GM19351 (cell line): ENCODE data around the gene AQP9.
A peak's percentile ranks its signal among the peaks of the same experiment; 100 is the strongest.
"Not testable (repeated sequence)": the region's sequence is repeated elsewhere in the genome, so short reads cannot be mapped to it uniquely, and the experiment has no call there.

Experiments used
- ATAC-seq: cut with Tn5 transposase; IDR thresholded peaks from one replicate; pipeline ENCODE4 v1.9.1; 2021; ENCODE audit warnings: mild to moderate bottlenecking, moderate library complexity; ENCODE audit not compliant: unreplicated experiment

AQP9 gene

DNA sequence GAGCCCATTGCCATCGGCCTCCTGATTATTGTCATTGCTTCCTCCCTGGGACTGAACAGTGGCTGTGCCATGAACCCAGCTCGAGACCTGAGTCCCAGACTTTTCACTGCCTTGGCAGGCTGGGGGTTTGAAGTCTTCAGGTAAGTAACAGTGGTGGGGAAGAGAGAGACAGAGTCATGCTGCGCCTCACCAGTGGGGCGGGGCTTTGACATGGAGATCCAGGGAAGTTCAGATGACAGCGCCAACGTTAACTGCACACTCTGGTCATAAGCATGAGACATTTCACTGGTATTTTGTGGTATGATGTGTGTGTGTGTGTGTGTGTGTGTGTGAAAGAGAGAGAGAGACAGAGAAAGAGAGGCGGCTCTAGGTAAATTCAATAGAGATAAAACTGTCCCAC lies 41.0 kb downstream of the AQP9 start:
- no peak for ATAC-seq

DNA sequence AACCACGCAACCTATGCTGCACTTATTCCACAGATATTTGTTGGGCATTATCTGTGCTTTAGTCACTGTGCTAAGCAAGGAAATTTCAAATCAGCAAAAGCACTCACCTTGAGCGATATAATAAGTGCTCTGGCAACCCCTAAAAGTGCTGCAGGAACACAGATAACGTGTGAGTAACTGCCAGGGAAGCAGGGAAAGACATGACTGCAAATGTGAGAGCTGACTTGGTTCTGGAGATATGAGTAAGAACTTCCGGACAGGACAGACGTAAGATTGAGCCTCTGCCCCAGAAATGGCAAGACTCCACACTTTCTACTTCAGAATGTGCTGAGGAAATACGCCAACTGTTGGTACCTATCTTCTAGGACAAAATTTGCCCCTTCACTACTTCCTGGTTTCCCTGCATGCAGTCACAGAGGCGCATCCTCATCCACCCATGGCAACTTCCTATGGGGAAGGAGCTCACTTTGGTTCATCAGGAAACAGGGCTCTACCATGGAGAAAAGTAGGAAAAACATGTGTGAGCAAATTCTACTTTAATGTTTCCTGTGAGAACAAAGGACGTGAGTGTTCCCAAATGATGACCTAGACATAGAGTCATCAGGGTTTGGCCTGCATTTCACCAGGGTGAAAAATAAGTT lies 41.7 kb downstream of the AQP9 start:
- no peak for ATAC-seq

DNA sequence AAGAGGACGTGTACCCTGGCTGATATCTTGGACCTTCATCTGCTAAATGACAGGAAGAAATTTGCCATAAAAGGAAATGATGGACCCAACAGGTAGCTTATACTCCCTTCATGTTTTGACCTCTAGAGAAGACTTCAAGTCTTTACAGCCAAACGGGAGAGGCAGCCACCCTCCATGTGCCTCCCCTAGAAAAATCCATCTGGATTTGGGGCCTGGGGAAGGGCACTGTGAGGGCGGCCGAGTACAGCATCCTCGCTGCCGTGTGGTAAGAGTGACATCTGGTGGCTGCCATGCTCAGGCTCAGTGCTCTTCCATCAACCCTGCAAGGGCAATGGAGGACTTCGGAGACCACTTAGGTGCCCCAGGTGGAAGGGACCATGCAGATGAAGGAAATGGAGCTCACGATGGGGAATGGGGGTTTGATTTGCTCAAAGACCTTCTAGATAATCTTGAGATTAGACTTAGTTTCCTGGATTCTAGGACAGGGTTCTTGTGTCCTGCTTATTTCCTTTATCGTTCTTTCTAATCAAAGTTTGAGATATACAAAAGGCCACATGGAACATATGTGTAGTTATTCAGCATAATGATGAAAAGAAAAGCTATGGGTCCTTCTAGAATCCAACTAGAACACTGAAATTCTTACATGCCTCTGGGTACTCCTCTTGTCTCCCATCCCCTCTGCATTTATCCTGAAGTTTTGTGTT lies 44.4 kb downstream of the AQP9 start:
- peak; percentile 68 for ATAC-seq

DNA sequence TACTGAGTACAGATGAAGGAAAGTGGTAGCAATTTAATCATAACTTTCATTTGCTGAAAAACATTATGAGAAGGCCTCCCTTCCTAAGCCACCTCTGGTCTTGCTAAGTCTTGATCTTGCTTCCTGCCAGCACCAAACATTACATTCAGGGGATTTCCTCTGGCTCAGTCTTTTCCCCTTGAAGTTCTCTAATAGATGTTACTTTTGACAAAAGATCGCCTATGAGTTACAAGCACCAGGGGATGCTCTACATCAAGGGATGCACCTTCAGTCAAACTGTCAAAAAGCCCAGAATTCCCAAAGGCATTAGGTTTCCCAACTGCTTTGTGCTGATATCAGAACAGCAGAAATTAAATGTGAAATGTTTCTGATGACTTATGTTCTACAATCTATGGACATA lies 47.3 kb downstream of the AQP9 start:
- no peak for ATAC-seq

DNA sequence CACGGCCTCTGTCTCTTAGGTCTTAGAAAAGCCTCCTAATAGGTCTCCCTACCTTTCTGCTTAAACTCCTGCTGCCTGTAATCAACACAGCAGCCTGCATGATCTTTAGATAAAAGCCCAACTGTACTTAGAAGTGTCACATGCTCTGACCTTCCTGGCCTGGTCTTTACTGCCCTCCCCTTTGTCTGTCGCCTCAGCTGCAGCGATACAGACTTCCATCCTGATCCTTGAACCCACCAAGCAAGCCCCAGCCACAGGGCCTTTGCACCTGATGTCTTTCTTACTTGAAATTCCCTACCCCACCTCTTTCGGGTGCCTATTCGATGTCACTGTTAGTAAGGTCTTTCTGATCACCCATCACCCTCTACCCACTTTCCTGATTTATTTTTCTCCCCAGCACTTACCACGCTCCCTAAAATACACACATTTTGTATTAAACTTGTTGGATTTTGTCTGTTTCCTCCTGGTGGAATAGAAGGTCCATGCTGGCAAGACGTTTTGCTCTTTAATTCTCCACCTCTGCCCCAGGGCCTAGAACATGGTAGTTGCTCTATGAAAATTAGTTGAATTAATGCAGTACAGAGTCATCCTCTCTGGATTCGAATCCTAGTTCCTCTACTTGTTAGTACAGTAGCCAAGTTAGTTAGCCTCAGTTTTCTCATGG lies 51.1 kb downstream of the AQP9 start:
- no peak for ATAC-seq

DNA sequence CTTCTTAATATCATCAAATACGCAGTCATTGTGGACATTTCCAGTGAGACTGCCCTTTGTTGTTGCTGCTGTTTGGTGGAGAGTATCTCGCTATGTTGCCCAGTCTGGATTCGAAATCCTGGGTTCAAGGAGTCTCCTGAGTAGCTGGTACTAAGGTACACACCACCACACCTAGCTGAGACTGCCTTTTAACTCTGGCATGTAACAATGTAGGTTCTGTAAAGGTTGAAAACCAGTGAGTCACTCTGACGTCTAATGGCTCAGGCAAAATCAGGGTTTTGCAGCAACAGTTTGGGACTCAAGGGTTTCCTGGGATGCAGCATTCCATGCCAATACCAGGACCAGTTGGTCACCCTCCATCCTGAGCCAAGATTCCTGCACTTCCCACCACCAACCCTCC lies 52.2 kb downstream of the AQP9 start:
- ATAC-seq, result no peak

DNA sequence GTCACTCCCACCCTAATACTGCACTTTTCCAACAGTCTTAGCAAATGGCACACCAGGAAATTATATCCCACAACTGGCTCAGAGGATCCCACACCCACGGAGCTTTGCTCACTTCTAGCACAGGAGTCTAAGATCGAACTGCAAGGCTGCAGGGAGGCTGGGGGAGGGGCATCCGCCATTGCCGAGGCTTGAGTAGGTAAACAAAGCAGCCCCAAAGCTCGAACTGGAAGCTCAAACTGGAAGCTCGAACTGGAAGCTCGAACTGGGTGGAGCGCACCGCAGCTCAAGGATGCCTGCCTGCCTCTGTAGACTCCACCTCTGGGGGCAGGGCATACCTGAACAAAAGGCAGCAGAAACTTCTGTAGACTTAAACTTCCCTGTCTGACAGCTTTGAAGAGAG lies 55.5 kb downstream of the AQP9 start:
- not testable (repeated sequence) for ATAC-seq

DNA sequence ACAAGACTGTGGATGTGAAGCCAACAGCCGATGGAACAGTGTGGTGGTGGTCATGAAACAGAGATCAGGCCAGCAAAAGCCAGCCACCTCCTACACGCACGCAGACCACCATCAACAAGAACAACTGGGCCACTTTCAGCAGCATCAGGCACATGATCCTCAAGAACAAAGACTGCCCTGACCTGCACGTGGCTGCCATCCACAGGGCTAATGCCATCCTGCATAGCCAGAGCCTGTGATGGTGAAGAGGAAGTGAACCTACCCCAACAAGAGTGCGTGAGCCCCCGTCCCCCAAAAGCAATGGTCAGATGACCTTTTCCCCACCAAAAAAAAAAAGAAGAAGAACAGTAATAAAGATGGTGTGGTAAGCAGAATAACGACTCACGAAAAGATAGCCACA lies 62.6 kb downstream of the AQP9 start:
- no peak for ATAC-seq

DNA sequence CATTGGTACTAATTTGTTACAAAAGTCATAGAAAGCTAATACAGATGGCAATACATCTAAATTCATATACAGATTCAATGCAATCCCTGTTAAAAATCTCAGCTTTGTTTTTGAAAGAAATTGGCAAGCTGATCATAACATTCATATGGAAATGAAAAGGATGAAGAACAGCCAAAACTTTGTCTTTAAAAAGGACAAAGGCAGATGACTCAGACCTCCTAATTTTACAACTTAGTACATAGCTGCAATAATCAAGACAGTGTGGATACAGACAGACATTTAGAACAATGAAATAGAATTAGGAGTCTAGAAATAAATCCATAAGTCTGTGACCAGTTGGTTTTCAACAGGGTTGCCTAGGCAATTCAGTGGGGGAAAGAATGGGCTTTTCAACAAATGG lies 63.3 kb downstream of the AQP9 start:
- ATAC-seq, result no peak

DNA sequence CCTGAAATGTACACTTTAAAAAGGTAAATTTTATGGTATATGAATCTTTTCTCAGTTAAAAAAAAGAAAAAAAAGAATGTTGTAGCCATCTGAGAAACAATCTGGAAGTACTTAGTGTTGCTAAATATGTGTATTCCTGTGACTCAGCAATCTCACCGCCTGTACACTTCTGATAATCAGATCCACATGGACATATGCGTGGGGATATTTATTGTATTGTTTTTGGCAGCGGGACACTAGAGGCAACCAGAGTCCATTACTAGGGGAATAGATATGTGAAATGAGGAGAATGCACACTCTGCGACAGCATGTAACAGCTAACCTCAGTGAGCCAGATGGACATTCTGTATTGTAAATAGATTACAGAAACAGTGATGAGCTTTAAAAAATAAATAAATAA lies 65.4 kb downstream of the AQP9 start:
- no peak for ATAC-seq

DNA sequence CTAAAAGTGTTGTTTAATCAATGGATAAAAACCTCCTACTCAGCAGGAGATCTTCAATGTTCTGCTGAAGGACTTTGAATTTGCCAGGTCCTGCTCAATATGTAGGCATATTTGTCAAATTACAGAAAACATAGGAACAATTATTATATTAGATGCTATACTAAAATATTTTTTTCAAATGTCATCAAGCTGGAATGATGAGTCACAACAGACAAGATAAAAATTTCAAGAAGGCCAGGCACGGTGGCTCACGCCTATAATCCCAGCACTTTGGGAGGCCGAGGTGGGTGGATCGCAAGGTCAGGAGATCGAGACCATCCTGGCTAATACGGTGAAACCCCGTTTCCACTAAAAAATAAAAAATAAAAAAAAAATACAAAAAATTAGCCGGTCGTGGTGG lies 68.0 kb downstream of the AQP9 start:
- ATAC-seq, result no peak

DNA sequence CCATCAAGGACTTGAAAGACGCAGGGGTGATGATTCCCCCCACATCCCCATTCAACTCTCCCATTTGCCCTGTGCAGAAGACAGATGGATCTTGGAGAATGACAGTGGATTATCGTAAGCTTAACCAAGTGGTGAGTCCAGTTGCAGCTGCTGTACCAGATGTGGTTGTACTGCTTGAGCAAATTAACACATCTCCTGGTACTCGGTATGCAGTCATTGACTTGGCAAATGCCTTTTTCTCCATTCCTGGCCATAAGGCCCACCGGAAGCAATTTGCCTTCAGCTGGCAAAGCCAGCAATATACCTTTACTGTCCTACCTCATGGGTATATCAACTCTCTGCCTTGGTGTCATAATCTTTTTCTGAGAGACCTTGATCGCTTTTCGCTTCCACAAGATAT lies 70.0 kb downstream of the AQP9 start:
- not testable (repeated sequence) for ATAC-seq

DNA sequence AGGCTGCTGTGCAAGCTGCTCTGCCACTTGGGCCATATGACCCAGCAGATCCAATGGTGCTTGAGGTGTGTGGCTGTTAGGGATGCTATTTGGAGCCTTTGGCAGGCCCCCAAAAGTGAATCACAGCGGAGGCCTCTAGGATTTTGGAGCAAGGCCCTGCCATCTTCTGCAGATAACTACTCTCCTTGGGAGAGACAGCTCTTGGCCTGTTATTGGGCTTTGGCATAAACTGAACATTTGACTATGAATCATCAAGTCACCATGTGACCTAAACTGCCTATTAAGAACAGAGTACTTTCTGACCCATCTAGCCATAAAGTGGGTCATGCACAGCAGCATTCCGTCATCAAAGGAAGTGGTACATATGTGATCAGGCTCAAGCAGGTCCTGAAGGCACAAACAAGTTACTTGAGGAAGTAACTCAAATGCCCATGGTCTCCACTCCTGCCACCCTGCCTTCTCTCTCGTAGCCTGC lies 70.9 kb downstream of the AQP9 start:
- ATAC-seq, result not testable (repeated sequence)

DNA sequence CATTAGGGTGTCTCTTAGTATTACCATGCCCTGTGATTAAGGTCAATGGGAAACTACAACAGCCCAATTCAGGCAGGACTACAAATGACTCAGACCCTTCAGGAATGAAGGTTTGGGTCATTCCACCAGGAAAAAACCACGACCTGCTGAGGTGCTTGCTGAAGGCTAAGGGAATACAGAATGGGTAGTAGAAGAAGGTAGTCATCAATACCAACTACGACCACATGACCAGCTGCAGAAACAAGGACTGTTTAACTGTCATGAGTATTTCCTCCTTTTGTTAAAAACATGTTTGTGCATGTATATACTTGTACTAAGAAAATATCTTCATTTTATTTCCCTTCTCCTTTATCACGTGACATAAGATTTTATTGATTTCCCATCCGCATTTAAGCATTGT lies 71.8 kb downstream of the AQP9 start:
- ATAC-seq, result not testable (repeated sequence)

DNA sequence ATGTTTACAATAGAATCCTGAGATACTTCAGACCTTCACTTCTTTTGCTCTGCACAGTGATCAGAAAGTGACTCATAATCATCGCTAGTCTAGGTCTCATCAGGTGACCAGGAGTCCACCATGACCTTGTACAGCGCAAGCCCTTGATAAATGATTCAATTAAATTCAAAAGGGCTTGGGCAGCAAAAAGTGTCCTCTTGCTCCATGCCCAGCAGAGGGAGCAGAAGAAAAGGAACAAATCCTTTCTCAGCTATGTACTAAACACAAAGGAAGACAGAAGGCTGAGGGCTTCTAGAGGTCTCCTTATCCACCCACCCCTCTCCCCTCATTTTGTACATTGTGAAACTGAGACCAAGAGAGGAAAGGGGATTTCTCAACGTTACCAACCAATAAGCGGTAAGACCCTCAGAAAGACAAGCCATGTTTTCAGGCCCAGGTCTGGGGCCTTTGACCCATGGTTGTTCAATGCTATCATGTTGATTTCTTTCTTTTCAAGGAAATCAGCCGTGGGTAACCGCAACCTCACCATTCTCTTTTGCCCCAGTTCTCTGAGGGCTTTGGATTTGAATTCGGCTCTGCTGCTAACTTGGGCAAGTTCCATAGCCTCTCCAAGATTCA lies 74.8 kb downstream of the AQP9 start:
- ATAC-seq, result no peak

DNA sequence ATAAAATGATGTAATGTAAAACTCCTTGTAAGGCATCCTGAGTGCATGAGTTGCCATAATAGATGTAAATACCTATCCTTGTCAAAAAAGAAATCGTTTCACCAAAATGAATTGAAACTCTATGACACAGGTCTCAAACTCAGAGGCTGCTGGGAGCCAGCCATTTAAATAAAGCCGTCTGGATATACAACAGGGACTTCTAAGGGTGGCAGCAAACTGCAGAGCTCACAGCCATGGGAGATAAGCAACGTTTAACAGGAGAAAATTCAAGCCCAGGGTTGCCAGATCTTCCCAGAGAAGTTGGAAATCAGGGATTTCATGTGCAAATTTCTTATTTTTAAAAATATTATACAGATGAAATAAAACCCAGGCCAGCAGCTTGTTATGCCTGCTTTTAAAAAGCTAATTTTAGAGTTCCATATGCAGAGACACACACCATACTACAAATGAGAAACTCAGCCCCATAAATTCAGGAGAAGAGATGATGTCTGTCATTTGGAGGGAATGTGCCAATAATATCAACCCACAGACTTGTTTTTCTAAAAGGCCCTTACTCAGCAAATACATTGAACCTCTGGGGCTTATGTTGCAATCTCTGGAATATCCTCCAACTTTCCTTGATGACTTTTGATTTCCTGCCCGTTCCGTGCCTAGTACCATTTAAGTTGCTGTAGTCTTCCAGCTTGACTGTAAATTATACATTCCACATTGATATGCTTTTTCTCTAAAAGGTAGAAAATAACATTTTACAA lies 75.6 kb downstream of the AQP9 start:
- no peak for ATAC-seq

DNA sequence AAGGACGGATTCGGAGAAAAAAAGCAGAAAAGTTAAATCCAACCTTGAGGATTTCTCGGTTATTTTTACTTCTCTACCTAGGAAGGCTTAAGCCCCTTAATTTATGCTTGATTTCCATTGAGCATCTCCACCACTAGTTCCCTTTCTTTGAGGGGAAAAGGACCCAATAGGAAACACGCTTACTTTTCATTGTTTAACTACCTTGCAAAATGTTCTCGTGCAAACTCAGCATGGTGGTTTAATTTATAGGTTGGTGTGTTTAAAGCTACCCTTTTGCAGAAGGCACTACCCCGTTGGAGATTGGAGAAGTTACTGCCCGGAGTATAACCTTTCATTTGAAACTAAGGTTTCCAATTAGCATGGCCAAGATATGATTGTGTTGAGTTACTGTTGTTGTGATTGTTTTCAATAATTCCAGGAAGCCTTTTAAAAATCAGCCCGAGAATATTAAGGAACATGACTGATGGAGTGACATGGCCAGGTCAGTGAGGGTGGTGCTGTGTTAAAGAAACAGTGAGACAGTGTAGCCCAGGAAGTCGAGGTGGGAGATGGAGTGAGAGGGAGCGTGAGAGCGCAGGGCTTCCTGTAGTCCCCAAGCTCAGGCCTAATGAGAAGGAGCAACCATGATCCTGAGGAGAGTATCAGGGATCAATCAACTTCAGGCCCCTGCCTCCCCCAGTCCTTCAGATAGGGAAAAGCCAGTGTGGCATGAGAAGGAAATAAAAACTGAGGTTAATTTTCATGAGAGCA lies 76.6 kb downstream of the AQP9 start:
- no peak for ATAC-seq

DNA sequence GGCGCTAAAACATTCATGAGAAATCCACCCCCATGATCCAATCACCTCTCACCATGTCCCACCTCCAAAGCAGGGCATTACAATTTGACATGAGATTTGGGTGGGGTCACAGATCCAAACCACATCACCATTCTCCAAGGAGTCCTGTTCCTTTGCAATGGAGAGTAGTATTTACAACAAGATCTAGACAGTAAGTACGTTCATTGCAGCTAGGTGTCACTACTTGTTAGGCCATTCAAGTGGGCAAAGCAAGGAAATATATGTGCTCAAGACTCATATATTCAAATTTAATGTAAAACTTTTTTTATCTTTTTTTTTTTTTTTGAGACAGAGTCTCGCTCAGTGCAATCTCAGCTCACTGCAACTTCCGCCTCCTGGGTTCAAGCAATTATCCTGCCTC lies 79.3 kb downstream of the AQP9 start:
- no peak for ATAC-seq

DNA sequence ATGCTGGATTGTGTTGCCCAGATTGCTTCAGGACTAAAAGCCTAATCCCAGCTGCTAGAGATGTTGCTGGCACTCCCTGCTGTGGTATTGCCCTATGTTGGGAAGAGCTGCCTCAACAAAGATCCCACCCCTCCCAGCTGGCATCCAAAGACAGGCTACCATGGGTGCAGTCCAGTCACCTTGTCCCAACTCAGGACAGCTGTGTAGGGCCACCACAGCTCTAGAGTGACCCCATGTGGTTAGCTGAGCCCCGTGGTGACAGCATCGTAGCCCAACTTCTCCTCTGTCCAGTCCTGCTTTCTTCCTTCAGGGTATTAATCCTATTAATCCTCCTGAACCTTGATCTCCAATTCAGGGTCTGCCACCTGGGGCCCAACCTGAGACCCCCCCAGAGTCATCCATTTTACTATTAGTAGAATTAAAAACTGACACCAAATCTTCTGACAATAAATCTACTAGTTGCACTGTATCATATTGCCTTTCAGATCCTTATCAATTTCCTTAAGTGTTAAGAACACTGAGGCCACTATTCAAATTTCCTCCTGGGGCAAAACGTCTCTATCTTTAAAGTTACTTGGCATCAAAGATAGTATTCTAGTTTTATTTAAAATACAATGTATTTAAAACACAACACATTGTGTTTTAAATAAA lies 83.5 kb downstream of the AQP9 start:
- ATAC-seq, result no peak

DNA sequence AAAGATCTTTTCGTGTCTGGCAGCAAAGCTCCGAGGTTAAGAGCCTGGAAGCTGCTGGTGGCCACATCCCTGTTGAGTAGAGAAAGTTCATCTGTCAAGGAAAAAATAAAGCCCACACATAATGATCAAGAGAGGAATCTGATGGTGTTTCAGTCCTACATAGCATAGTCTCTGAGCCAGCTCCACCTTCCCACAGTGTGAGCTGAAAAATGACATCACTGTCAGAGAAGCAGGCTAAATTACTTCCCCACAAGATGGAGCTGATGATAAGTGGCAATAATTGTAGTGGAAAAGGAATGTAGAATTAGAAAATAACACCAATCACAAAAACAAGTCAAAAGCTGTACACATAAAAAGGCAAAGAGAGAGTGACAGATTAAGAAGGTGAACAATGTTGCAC lies 84.5 kb downstream of the AQP9 start:
- no peak for ATAC-seq
